Neutrophil (primary cell): ENCODE measurements around the gene AJAP1.

Source experiments
- H3K27ac ChIP-seq: fragments of 200-600 bp; sonication (generic); 2 replicates; pipeline ENCODE4 v1.5.1; 2016; ENCODE audit warnings: mild to moderate bottlenecking, moderate library complexity
- H3K27me3 ChIP-seq: fragments of 200-600 bp; sonication (generic); 2 replicates; pipeline ENCODE4 v1.6.0; 2016; ENCODE audit warnings: mild to moderate bottlenecking
- H3K36me3 ChIP-seq: fragments of 200-600 bp; sonication (generic); 2 replicates; pipeline ENCODE4 v1.5.1; 2017
- H3K4me1 ChIP-seq, 2 experiments: fragments of 200-600 bp in 1 of 2; sonication (generic) in 1 of 2; 1 replicate in 1 of 2; 2 replicates in 1 of 2; pipeline versions ENCODE4 v1.5.1 to v1.6.1; 2013 to 2016; ENCODE audit warnings: low read depth in 1 of 2, low read length in 1 of 2, mild to moderate bottlenecking in 1 of 2, moderate library complexity in 1 of 2; ENCODE audit not compliant: control insufficient read depth in 1 of 2, insufficient read depth in 1 of 2
- H3K4me3 ChIP-seq, 2 experiments: fragments of 200-600 bp in 1 of 2; sonication (generic) in 1 of 2; 1 replicate in 1 of 2; 2 replicates in 1 of 2; pipeline ENCODE4 v1.5.1; 2013 to 2016; ENCODE audit warnings: low read depth in 1 of 2, low read length in 1 of 2, mild to moderate bottlenecking in 1 of 2, moderate library complexity in 1 of 2
- H3K9me3 ChIP-seq: fragments of 200-600 bp; sonication (generic); 2 replicates; pipeline ENCODE4 v1.5.1; 2016
- CTCF ChIP-seq: fragments of 200-600 bp; sonication (generic); IDR thresholded peaks from 2 replicates; pipeline ENCODE4 v1.5.1; 2016; ENCODE audit warnings: antibody characterized with exemption

AJAP1 gene

GRCh38 chr1:4729090-4729471 is 74.7 kb downstream of the AJAP1 start:
- H3K27me3 ChIP-seq, result peaks cover 11% of the 10 kb centered on the region
- TF ChIP-seq CTCF, result no peak
- H3K27ac ChIP-seq, result no peak overlapping the region
- no peak overlapping the region for H3K4me3 ChIP-seq
- H3K4me1 ChIP-seq, result peaks cover 0 to 11% of the 10 kb centered on the region in 2 experiments
- H3K9me3 ChIP-seq, result no peaks in the 10 kb centered on the region
- H3K36me3 ChIP-seq, result peaks cover 17% of the 10 kb centered on the region

- H3K36me3 ChIP-seq, result peaks cover 17% of the 10 kb centered on the region
- peaks cover 11% of the 10 kb centered on the region for H3K27me3 ChIP-seq
Measured at GRCh38 chr1:4730078-4730477, 75.7 kb downstream of the AJAP1 start.

GRCh38 chr1:4733446-4734177 is 79.2 kb downstream of the AJAP1 start:
- Histone ChIP-seq H3K4me3 (no peak overlapping the region), H3K4me1 (peaks cover 0 to 50% of the 10 kb centered on the region in 2 experiments), H3K9me3 (no peaks in the 10 kb centered on the region), H3K27ac (no peak overlapping the region), H3K27me3 (peaks cover 11% of the 10 kb centered on the region), H3K36me3 (peaks cover 17% of the 10 kb centered on the region)
- no peak for TF ChIP-seq CTCF

More at GRCh38 chr1:4730078-4730477, 75.7 kb downstream of the AJAP1 start:
- H3K9me3 ChIP-seq, result no peaks in the 10 kb centered on the region
- no peak for TF ChIP-seq CTCF
- H3K4me1 ChIP-seq, result peaks cover 0 to 18% of the 10 kb centered on the region in 2 experiments
- H3K27ac ChIP-seq, result no peak overlapping the region
- no peak overlapping the region for H3K4me3 ChIP-seq

GRCh38 chr1:4734219-4734618 is 79.8 kb downstream of the AJAP1 start:
- Histone ChIP-seq H3K4me1 (peaks cover 0 to 50% of the 10 kb centered on the region in 2 experiments), H3K27ac (no peak overlapping the region), H3K36me3 (peaks cover 17% of the 10 kb centered on the region), H3K4me3 (peak overlapping the region in 1 of 2 experiments; percentile 64), H3K27me3 (peaks cover 5% of the 10 kb centered on the region), H3K9me3 (no peaks in the 10 kb centered on the region)
- TF ChIP-seq CTCF, result no peak

- Histone ChIP-seq H3K36me3 (peaks cover 17% of the 10 kb centered on the region), H3K4me1 (peaks cover 0 to 52% of the 10 kb centered on the region in 2 experiments), H3K4me3 (peak overlapping the region in 1 of 2 experiments; percentile 64), H3K27me3 (peaks cover 4% of the 10 kb centered on the region), H3K27ac (peak overlapping the region; percentile 85), H3K9me3 (no peaks in the 10 kb centered on the region)
- TF ChIP-seq CTCF, result no peak
Measured at GRCh38 chr1:4734791-4735190, 80.4 kb downstream of the AJAP1 start.
